NCI-H2029 treated with DMSO at 0.1 percent for 48 hours (cell line): ENCODE data around the gene ARHGDIB.

Source experiments
- DNase-seq: peaks from one replicate; lab custom pipeline; 2025; lab: John Stamatoyannopoulos, UW

ARHGDIB gene

DNA sequence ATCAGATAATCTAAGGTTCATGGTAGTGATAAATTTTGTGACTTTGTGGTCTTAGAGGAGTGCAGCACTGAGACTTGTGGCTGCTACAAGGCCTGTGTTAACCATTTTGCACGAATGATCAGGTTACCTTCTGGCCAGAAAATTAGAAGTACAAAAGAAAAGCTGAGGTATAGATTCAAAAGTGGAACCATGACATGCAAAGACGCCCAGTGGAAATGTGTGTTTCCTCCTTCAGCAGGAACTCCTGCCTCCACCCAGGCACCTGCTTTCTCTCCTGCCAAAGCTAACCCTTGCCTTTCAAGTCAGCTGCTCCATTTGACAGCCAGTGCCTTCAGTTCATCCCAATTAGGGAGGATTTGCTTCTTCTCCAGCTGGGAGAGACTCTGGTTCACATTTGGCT, 21.6 kb upstream of the ARHGDIB start:
- no peak for DNase-seq

DNA sequence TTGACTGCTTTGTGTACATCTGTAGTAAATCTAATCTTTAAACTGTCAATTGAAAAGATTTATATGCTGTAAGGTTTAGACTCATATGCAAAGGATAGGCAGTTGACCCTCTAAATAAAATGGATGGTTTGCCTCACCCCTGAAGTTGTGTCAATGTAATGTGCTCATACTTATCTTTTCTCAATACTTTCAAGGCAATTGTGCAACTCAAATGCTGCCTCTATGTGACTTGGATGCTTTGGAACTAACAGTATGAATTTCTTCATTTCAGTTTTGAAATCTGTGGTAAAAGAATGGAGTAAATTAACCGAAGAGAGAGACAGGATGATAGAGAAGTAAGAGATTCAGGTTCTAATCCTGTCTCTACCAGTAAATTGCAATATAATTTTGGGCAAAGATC, 21.2 kb upstream of the ARHGDIB start:
- DNase-seq, result no peak

DNA sequence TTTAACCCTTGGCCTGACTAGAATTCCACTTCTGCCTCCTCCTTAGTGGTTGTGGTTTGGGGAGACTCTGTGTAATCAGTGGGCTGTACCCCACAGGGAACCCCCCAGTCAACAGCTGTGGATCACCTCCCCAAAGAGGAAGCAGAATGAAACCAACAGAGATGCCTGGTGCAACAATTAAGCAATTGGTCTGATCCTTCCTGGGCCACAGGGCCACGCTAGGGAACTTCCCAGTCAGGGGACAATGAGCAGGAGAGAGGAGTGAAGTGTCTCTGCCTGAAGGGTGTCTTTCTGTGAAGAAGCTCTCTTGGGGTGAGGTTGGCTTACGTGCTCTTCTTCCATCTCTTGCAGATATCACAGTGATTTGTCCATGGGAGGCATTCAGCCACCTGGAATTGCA, 19.6 kb upstream of the ARHGDIB start:
- DNase-seq, result no peak

DNA sequence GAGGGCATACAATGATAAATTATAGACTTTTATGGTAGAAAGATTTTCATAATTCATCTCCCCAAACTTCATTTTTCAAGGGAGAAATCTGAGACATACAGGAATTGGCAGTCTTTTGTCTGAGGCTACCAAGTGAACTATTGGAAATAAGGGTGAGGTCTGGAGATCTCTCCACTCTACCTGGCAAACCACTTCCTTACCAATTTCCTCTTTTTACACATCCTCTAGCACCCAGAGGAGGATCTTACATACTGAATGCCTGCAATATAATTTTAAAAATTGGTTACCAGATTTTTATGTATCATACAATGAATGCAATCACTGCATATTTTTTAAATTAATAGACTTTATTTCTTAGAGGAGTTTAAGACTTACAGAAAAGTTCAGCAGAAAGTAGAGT, 18.1 kb upstream of the ARHGDIB start:
- no peak for DNase-seq

DNA sequence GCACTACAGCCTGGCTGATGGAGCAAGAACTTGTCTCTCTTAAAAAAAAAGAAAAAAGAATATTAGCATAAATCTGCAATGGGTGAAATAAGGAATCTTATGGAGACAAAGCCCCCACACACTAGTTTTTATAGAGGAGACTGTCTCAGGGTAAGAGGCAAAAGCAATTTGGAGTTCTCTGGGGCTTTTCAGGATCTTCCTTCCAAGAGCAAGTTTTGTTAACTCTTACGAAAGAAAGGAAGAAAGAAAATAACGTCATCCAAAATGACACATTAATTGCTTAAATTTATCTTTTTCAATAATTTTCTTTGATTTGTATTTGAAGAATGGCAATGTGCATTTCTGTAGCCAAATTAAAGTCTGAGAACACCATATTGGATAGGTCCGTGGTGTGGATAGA, 15.3 kb upstream of the ARHGDIB start:
- no peak for DNase-seq

GRCh38 chr12:14975457-14975856, 14.1 kb upstream of the ARHGDIB start:
- no peak for DNase-seq

DNA sequence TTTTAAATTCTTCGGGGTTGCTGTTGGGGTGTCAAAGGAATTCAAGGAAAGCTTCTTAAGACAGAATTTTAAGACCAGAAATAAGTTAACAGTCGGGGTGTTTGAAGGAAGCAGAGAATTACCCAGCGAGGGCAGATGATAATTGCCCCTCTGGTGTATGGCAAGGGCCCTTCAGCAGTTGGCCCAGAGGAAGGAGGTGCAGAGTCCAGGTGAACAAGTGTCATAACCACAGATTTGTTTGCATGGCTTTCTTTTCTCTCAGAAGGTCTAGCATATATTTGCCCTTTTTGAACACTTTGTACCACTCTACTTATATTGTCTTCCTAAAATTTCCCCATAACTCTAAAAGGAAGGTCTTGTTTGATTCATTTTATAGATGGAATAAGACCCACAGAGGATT, 13.2 kb upstream of the ARHGDIB start:
- DNase-seq, result no peak

- no peak for DNase-seq
Observed at GRCh38 chr12:14972816-14973215, 11.4 kb upstream of the ARHGDIB start, which contains the start of gene PDE6H. Gene PDE6H (plus strand): TSS chr12:14973042. CDS start chr12:14978013, 4,971 bp downstream.

DNA sequence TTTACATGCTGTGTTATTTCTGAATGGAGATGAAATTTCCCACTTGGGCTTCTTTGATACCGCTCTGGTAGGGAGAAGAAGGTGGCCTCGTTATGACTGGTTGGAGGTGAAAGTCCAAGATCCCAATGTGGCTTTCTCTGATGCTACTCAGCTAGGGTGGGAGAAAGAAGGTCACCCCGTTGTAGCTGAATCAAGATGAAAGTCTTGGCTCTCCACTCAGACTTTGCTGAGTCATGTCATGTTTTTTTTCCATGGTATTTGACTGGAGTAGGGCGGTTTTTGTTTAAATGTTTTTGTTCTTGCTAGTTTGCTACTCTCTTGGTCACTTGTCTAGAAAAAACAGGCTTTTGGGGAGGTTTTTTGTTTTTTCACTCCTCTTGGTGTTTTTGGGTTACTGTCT, 9.1 kb upstream of the ARHGDIB start:
- no peak for DNase-seq

GRCh38 chr12:14968478-14968877, 7.1 kb upstream of the ARHGDIB start:
- DNase-seq, result no peak

GRCh38 chr12:14965221-14965620, 3.8 kb upstream of the ARHGDIB start:
- no peak for DNase-seq

DNA sequence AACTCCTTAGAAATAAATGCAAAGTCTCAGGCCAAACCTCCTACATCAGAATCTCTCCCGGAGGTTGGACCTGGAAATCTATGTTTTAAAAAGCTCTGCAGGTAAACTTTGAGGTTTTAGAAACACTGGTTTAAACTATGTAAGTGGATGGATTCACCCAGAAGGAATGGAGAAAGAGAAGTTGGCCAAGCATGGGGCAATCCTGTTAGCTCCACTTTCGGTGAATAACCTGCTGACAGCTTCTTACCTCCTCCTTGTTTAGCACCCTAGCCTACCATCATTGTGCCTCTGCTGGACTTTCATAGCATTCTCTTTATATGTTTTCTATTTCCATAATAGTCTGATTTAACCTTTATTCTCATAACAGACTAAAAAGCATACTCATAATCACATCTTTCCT, 3.0 kb upstream of the ARHGDIB start:
- DNase-seq, result no peak

GRCh38 chr12:14963520-14963919, 2.1 kb upstream of the ARHGDIB start:
- DNase-seq, result no peak

DNA sequence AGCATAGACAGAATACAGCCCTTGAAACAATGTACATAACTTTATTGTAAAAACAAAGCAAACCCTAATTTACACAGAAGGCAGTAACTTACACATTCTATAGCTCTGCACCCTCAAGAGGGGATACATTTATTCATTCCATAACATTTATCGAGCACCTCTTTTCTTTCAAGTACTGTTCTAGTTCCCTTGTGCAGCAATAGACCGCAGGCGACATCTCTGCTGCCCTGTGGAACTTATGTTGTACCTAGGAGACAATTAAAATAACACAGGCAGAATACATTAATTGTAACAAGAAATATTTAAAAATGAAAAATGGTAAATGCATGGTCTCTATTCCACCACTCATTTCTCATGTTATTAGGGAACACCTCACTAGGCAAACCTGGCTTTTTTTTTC, 1.4 kb upstream of the ARHGDIB start:
- no peak for DNase-seq

GRCh38 chr12:14962153-14962539, 745 bp upstream of the ARHGDIB start:
- no peak for DNase-seq

GRCh38 chr12:14960548-14961465, 594 bp downstream of the ARHGDIB start:
- no peak for DNase-seq

GRCh38 chr12:14959916-14960496, 1.4 kb downstream of the ARHGDIB start:
- DNase-seq, result no peak

- no peak for DNase-seq
Observed at GRCh38 chr12:14959463-14959862, 1.9 kb downstream of the ARHGDIB start.

DNA sequence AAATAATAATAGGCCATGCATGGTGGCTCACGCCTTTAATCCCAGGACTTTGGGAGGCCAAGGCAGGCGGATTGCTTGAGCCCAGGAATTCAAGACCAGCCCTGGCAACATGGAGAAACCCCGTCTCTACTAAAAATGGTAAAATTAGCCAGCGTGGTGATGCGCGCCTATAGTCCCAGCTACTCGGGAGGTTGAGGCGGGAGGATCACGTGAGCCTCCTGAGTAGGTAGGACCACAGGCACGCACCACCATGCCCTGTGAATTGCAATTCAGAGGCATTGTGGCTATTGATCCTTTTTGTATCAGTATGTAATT, 2.3 kb downstream of the ARHGDIB start:
- DNase-seq, result no peak

DNA sequence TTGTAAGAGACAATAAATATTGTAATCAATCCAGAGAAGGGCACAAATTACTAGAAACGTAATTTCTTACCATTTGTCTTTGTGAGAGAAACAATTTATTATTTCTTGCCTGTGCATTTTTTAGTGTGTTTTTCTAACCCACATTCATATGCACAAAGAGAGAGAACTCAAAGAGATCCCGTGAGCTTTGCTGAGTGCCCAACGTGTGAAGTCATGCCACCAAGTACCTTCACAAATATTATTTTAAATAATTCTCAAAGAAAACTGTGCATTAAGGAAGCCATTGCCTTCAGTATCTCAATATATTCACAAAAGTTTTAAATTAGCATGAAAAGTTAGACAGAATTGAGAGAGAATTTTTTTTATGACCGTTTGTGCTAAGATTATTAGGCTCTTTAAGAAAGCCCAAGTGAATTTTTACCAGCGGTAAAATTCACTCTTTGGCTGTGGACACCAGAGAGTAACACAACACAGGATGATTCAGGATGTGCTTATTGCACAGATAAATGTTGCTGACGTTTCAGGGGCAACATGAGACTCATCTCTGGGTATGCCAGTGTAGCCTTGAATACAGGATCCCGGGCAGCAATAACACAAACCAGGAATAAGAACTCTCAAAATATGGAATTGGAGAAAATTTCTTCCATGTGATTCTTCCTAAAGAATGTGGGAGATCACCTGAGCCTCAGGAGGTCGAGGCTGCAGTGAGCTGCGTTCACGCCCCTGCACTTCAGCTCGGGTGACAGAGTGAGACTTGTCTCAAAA, 2.9 kb downstream of the ARHGDIB start:
- DNase-seq, result no peak

- DNase-seq, result no peak
Observed at GRCh38 chr12:14957551-14958168, 3.7 kb downstream of the ARHGDIB start.

- DNase-seq, result no peak
Observed at GRCh38 chr12:14956905-14957304, 4.5 kb downstream of the ARHGDIB start.
